Aorta (tissue), 5 donors: ENCODE data around the gene GPC5. TPM values are rescaled to one million over a fixed set of nuclear protein-coding genes. Genes with fewer than 3 reads are reported as not detected.

ENCODE experiments used
- ATAC-seq: fragments of 200-7000 bp; cut with Tn5 transposase; one replicate; pipeline ENCODE4 v1.9.1; 2022; ENCODE audit warnings: moderate library complexity; ENCODE audit not compliant: low FRiP score
- DNase-seq, 2 donors: peaks; one replicate each; pipeline ENCODE4 v3.0.0-alpha.2; 2020
- H3K27ac ChIP-seq, 2 donors: one replicate each; pipeline ENCODE4 v1.5.1; 2013; ENCODE audit warnings: low read length in 2 of 2, mild to moderate bottlenecking in 2 of 2, moderate library complexity in 2 of 2, control low read depth in 1 of 2, inconsistent platforms in 1 of 2, low read depth in 1 of 2
- H3K27me3 ChIP-seq, 2 donors: one replicate each; pipeline ENCODE4 v1.6.1; 2013; ENCODE audit warnings: control low read depth in 1 of 2, low read length in 1 of 2, mild to moderate bottlenecking in 1 of 2, moderate library complexity in 1 of 2; ENCODE audit not compliant: insufficient read depth in 2 of 2, control insufficient read depth in 1 of 2
- H3K36me3 ChIP-seq, 2 donors: one replicate each; pipeline ENCODE4 v1.6.1; 2013; ENCODE audit warnings: control low read depth in 1 of 2, low read length in 1 of 2, mild to moderate bottlenecking in 1 of 2; ENCODE audit not compliant: insufficient read depth in 2 of 2, control insufficient read depth in 1 of 2
- H3K4me1 ChIP-seq, 2 donors: one replicate each; pipeline ENCODE4 v1.6.1; 2013; ENCODE audit warnings: low read length in 2 of 2, control low read depth in 1 of 2, mild to moderate bottlenecking in 1 of 2, moderate library complexity in 1 of 2; ENCODE audit not compliant: insufficient read depth in 2 of 2, control insufficient read depth in 1 of 2
- H3K4me3 ChIP-seq, 2 donors: one replicate each; pipeline ENCODE4 v1.5.1; 2013; ENCODE audit warnings: low read length in 2 of 2, control low read depth in 1 of 2, mild to moderate bottlenecking in 1 of 2
- H3K9me3 ChIP-seq: one replicate; pipeline ENCODE4 v1.6.1; 2013; ENCODE audit warnings: mild to moderate bottlenecking, low read length; ENCODE audit not compliant: control insufficient read depth
- WGBS, 2 donors: extraction: QIAGEN DNeasy Blood & Tissue Kit; methylation state at CpG; one replicate each; pipeline ENCODE4 v1.1.7; 2013; 5-methylcytosine and 5-hydroxymethylcytosine counted together
- intact Hi-C, 2 donors: fragments of 100-400 bp; cut with DNase I; formaldehyde crosslinking; loops; one replicate each; pipeline versions ENCODE4 v1.14.2 to v1.15.0; 2022
- polyA plus RNA-seq, 2 donors: library from polyadenylated mRNA; stranded (reverse); fragments of 200-250 nt; gene quantifications; one replicate each; pipeline ENCODE4 v1.2.3, GENCODE V29; 2013
- total RNA-seq, 2 donors: library from RNA; stranded (reverse); fragmentation: NEBNext Ultra II Directional; extraction: Animal tissue kit (Norgen Biotek cat#: 25700); gene quantifications; one replicate each; pipeline ENCODE4 v1.2.1, GENCODE V29; 2021
- donor health status: healthy with polysubstance abuse.
- donor health status: Bipolar disorder and iron deficiency.
- donor health status: DM: no; HTN: no; CAD: no.
- donor health status: DM: no; HTN: no; CAD: no.
- donor health status: DM: yes; HTN: yes; CAD: no.

The GPC5 gene
- total and polyA plus RNA-seq, 4 donors, result 0.97 to 1.5 TPM; not detected in 2

GRCh38 chr13:91593456-91593855 lies 195.0 kb downstream of the GPC5 start:
- Histone ChIP-seq H3K27ac (no peak overlapping the region), H3K27me3 (no peaks in the 10 kb centered on the region), H3K9me3 (no peaks in the 10 kb centered on the region), H3K36me3 (no peaks in the 10 kb centered on the region), H3K4me3 (no peak overlapping the region), H3K4me1 (no peaks in the 10 kb centered on the region)
- 61 to 68% methylated on average over 1 of the region's 1 CpG for WGBS, 2 donors
- DNase-seq, result no peak
- no peak for ATAC-seq
- intact Hi-C loops, result no loop called here

- DNase-seq (no peak), ATAC-seq (no peak)
- H3K4me3 ChIP-seq, result no peak overlapping the region
- H3K27me3 ChIP-seq, result no peaks in the 10 kb centered on the region
- WGBS, 2 donors, result 49 to 53% methylated on average over 1 of the region's 1 CpG
- no peak overlapping the region for H3K27ac ChIP-seq
- H3K4me1 ChIP-seq, result no peaks in the 10 kb centered on the region
- H3K9me3 ChIP-seq, result no peaks in the 10 kb centered on the region
- intact Hi-C loops, result no loop called here
- no peaks in the 10 kb centered on the region for H3K36me3 ChIP-seq
Measured at GRCh38 chr13:91594061-91594460, 195.6 kb downstream of the GPC5 start.

- ATAC-seq, result no peak
- H3K4me3 ChIP-seq, result no peak overlapping the region
- DNase-seq, result no peak
- 69 to 74% methylated on average over 2 of the region's 2 CpGs for WGBS, 2 donors
- no peaks in the 10 kb centered on the region for H3K27me3 ChIP-seq
- no peaks in the 10 kb centered on the region for H3K36me3 ChIP-seq
- no peak overlapping the region for H3K27ac ChIP-seq
- H3K9me3 ChIP-seq, result no peaks in the 10 kb centered on the region
- intact Hi-C loops, result no loop called here
- no peaks in the 10 kb centered on the region for H3K4me1 ChIP-seq
Measured at GRCh38 chr13:91595677-91596076, 197.3 kb downstream of the GPC5 start.

GRCh38 chr13:91596842-91597241 lies 198.4 kb downstream of the GPC5 start:
- Histone ChIP-seq H3K36me3 (no peaks in the 10 kb centered on the region), H3K27ac (no peak overlapping the region), H3K27me3 (no peaks in the 10 kb centered on the region), H3K9me3 (no peaks in the 10 kb centered on the region), H3K4me3 (no peak overlapping the region), H3K4me1 (no peaks in the 10 kb centered on the region)
- no peak for DNase-seq
- 56 to 58% methylated on average over 2 of the region's 2 CpGs for WGBS, 2 donors
- ATAC-seq, result no peak
- intact Hi-C loops, result no loop called here

- no peak overlapping the region for H3K27ac ChIP-seq
- H3K36me3 ChIP-seq, result no peaks in the 10 kb centered on the region
- no peaks in the 10 kb centered on the region for H3K4me1 ChIP-seq
- DNase-seq, result no peak
- no peak for ATAC-seq
- intact Hi-C loops, result no loop called here
- H3K27me3 ChIP-seq, result no peaks in the 10 kb centered on the region
- H3K4me3 ChIP-seq, result no peak overlapping the region
- no peaks in the 10 kb centered on the region for H3K9me3 ChIP-seq
Measured at GRCh38 chr13:91598655-91599054, 200.2 kb downstream of the GPC5 start.

GRCh38 chr13:91601273-91601672 lies 202.9 kb downstream of the GPC5 start:
- no peak overlapping the region for H3K27ac ChIP-seq
- intact Hi-C loops, result no loop called here
- H3K36me3 ChIP-seq, result no peaks in the 10 kb centered on the region
- no peaks in the 10 kb centered on the region for H3K27me3 ChIP-seq
- no peaks in the 10 kb centered on the region for H3K4me1 ChIP-seq
- H3K9me3 ChIP-seq, result no peaks in the 10 kb centered on the region
- 82 to 87% methylated on average over 9 of the region's 9 CpGs for WGBS, 2 donors
- no peak overlapping the region for H3K4me3 ChIP-seq
- ATAC-seq (no peak), DNase-seq (no peak)

- Histone ChIP-seq H3K4me1 (no peaks in the 10 kb centered on the region), H3K27me3 (no peaks in the 10 kb centered on the region), H3K4me3 (no peak overlapping the region), H3K36me3 (no peaks in the 10 kb centered on the region), H3K27ac (no peak overlapping the region), H3K9me3 (no peaks in the 10 kb centered on the region)
- WGBS, 2 donors, result 83 to 87% methylated on average over 3 of the region's 3 CpGs
- DNase-seq (no peak), ATAC-seq (no peak)
- intact Hi-C loops, result no loop called here
Measured at GRCh38 chr13:91601807-91602206, 203.4 kb downstream of the GPC5 start.

- Histone ChIP-seq H3K27me3 (no peaks in the 10 kb centered on the region), H3K27ac (no peak overlapping the region), H3K36me3 (no peaks in the 10 kb centered on the region), H3K9me3 (no peaks in the 10 kb centered on the region), H3K4me3 (no peak overlapping the region), H3K4me1 (no peaks in the 10 kb centered on the region)
- ATAC-seq, result no peak
- 6% methylated on average over 3 of the region's 3 CpGs for WGBS, 2 donors
- intact Hi-C loops, result no loop called here
- no peak for DNase-seq
Measured at GRCh38 chr13:91609353-91609752, 210.9 kb downstream of the GPC5 start.

GRCh38 chr13:91618315-91618714 lies 219.9 kb downstream of the GPC5 start:
- 71 to 85% methylated on average over 3 of the region's 3 CpGs for WGBS, 2 donors
- Histone ChIP-seq H3K9me3 (no peaks in the 10 kb centered on the region), H3K27ac (no peak overlapping the region), H3K27me3 (no peaks in the 10 kb centered on the region), H3K36me3 (no peaks in the 10 kb centered on the region), H3K4me1 (no peaks in the 10 kb centered on the region), H3K4me3 (no peak overlapping the region)
- intact Hi-C loops, result no loop called here
- no peak for DNase-seq
- ATAC-seq, result no peak
